GM12801 (cell line): Measurements from ENCODE around the gene BBX.

ENCODE experiments used
- TF ChIP-seq, protein P1 (sequence below): IDR thresholded peaks from one replicate; pipeline ENCODE4 v1.5.1; 2011; ENCODE audit warnings: control low read depth; ENCODE audit not compliant: insufficient read length; ENCODE audit errors: extremely low read depth

The BBX gene

DNA sequence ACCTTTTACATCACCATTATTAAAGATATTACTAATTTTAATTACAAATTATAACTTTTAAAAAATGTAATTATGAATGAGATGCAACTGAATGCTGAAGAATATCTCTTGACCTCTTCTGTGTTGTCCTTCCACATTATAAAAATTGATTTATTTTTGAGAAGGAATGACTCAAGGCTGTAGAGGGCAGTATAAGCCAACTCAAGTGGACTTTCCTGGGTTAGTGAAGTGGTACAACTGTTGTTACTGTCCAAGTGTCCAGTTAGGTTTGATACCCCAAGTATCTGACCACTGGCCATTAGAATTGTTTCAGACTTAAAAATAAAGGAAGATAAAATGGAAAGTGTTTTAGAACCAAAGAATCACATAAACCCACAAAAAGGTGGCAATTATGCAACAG lies 51.9 kb downstream of the BBX start:
- TF ChIP-seq, protein P1, sequence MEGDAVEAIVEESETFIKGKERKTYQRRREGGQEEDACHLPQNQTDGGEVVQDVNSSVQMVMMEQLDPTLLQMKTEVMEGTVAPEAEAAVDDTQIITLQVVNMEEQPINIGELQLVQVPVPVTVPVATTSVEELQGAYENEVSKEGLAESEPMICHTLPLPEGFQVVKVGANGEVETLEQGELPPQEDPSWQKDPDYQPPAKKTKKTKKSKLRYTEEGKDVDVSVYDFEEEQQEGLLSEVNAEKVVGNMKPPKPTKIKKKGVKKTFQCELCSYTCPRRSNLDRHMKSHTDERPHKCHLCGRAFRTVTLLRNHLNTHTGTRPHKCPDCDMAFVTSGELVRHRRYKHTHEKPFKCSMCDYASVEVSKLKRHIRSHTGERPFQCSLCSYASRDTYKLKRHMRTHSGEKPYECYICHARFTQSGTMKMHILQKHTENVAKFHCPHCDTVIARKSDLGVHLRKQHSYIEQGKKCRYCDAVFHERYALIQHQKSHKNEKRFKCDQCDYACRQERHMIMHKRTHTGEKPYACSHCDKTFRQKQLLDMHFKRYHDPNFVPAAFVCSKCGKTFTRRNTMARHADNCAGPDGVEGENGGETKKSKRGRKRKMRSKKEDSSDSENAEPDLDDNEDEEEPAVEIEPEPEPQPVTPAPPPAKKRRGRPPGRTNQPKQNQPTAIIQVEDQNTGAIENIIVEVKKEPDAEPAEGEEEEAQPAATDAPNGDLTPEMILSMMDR, result no peak

GRCh38 chr3:107578091-107578490 lies 55.3 kb downstream of the BBX start:
- TF ChIP-seq, protein P1, result no peak

GRCh38 chr3:107578523-107578922 lies 55.8 kb downstream of the BBX start:
- TF ChIP-seq, protein P1, result no peak

GRCh38 chr3:107579371-107579770 lies 56.6 kb downstream of the BBX start:
- TF ChIP-seq, protein P1, result no peak

GRCh38 chr3:107581230-107581629 lies 58.5 kb downstream of the BBX start:
- TF ChIP-seq, protein P1, result no peak

DNA sequence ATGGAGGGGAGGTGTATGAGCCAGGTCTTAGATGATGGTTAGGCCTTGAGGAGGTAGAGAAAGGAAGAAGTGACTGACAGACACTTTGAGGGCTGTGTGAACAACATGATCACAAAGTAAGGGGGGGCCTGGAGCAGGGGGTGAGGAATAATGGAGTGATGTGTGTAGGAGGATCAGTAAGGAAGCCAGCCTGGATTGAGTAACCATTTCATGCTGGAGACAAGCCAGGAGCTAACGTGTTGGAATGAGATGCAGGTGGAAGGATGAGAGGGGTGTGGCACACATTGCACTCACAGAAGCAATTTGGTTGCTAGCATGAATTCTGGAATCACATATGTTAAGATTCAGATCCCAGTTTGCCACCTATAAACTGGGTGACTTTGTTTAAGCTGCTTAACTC lies 65.5 kb downstream of the BBX start:
- TF ChIP-seq, protein P1, result no peak

DNA sequence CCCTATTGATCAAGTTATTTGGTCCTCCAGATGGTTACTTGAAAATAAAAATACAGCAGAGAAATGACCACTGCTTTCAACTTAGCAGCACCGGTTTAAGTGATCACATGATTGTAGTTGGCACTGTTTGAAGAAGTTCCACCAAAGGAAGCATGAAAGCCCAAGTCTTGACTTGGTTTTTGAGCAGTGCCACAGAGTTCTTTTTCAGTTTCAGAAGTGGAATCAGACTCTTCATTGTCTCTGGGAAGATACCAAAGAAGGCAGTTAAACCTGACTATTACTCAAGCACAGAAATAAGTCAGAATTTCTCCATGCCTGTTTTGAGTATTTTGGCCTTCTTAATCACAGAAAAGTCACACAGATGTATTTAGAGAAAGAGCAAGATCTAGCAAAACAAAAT lies 66.7 kb downstream of the BBX start:
- TF ChIP-seq, protein P1, result no peak

DNA sequence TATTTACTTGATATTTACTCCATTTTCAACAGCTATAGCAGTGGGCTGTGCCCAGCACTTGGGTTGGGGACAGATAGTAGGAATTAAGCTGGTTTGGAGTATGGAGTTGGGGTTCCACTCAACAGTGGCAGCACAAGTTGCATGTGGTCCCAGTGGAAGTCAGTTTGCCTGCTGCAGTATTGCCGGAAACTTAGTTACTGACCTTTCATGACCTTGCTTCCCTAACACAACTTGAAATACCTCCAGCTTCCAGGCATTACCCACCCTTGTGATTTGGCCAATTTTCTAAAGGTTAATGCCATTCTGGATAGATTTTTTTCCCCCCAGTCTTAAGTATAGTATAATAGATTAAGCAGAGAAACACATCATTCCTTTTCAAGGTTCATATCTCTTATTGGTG lies 68.0 kb downstream of the BBX start:
- TF ChIP-seq, protein P1, result no peak
